HG02943 (cell line): ENCODE measurements around the gene MAP2.
"Not testable (repeated sequence)": the region's sequence is repeated elsewhere in the genome, so short reads cannot be mapped to it uniquely, and the experiment has no call there.

ENCODE experiments used
- ATAC-seq: cut with Tn5 transposase; IDR thresholded peaks from one replicate; pipeline ENCODE4 v1.9.1; 2021; ENCODE audit warnings: mild to moderate bottlenecking, low read depth, moderate library complexity; ENCODE audit not compliant: unreplicated experiment

Gene MAP2

DNA sequence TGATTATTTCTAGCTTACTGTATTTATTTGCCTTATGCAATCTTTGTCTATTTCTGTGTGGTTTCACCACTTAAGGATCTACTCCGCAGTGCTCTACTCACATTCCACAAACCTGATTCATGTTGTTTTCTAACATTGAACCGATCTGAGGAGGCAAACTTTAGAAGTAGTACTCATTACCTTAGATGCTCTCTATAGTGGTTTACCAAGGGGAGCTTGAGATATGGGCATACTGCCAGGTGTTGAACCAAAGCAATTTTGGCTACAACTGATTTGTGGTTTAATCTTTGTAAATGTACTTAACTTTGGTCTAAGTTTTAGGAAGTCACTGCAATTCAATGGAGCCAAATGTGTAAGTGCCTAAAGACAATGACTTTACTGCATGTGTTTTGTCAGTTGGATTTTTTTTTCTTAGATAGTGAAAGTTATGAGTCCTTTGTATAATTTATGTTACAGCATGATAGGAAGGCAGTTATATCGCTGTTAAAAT lies 50.1 kb downstream of the MAP2 start:
- ATAC-seq, result no peak

DNA sequence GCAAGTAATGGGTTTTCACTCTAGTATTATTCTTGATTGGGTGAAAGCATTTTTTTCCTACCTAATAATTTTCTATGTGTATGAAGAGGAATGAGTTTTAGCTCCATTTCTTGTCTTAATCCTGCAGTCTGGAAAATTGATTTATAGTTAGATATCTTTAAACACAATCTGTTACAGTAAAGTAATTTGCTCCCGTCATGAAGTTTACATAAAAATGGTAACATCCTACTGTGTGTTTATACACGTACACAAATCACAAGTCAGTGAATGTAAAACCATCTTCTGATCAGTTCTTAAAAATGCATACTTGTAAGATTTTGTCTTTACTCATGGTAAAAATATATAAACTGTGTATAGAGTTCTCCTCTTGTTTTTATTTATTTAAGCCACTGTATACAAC lies 51.1 kb downstream of the MAP2 start:
- ATAC-seq, result no peak

DNA sequence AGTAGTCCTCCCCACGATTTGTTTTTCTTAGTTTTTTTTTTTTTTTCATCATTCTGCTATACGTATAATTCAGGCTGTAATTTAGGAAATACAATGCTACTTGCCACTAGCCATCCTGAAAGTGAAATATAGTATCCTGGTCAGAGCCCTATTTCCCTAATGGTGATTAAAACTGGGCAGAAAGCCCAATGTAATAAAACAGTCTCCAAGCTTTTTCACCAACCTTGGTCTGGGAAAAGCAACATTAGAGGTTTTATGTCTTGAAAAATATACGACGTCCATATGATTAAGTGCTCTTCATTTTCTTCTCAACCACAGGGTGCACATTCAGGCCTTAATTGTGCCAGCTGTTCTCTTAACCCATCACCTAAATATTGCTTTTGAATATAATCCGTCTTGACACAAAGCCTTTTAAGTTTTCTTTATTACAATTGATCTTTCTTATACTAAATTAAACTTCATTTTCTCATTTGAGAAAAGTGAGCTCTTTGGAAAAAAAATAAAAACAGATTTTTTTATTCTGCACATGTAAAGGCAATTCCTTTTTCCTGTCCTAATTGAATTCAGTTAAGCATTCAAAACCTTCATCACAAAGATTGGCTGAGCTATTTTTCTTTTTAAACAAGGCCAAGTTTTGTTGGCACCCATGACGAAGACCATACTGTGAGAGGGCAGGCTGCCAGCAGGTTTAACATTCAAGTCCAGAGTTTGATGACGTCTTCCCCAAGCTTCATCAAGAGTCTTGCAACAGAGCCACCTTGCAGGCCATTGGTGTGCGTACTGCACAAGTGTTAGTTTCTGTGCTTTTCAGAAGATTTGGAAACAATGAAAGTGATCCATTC lies 52.7 kb downstream of the MAP2 start:
- no peak for ATAC-seq

DNA sequence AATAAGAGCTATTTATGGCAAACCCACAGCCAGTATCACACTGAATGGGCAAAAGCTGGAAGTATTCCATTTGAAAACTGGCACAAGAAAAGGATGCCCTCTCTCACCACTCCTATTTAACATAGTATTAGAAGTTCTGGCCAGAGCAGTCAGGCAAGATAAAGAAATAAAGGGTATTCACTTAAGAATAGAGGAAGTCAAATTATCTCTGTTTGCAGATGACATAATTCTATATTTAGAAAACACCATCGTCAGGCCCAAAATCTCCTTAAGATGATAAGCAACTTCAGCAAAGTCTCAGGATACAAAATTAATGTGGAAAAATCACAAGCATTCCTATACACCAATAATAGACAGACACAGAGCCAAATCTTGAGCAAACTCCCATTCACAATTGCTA lies 68.4 kb downstream of the MAP2 start:
- not testable (repeated sequence) for ATAC-seq

DNA sequence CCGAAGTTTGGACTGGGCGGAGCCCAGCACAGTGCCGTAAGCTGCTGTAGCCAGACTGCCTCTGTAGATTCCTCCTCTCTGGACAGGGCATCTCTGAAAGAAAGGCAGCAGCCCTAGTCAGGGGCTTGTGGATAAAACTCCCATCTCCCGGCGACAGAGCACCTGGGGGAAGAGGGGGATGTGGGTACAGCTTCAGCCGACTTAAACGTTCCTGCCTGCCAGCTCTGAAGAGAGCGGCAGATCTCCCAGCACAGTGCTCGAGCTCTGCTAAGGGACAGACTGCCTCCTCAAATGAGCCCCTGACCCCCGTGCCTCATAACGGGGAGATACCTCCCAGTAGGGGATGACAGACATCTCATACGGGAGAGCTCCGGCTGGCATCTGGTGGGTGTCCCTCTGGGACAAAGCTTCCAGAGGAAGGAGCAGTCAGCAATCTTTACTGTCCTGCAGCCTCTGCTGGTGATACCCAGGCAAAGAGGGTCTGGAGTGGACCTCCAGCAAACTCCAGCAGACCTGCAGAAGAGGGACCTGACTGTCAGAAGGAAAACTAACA lies 71.3 kb downstream of the MAP2 start:
- ATAC-seq, result not testable (repeated sequence)

DNA sequence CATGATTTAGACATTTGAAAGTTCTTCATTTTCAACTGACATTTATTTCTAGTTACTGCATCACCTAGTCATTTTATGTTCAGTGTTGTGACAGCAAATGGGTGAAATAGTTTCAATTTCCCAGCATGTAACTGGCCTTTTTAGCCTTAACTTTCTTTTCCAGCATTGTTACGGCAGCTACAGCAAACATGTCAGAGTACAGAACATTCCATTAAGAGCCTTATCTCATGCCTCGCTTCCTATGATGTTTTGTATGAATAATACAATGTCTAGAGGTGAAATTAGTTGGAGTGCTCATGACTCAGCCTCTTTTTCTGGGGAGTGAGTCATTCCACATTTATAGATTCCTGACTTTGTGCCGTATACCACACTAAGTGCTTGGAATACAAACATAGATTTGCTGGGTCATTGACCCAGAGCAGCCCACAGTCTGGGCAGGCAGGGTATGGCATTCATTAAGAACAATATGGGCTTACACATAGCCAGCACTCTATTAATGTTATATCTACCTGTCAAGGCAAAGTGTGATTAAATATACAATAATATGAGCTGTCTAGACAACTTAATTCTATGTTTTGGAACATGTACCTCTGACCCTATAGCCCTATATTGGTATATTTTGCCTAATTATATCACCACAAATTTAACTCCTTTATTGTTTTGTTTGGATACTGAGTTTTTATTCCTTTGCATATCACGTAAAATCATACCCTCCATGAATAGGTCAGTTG lies 72.2 kb downstream of the MAP2 start:
- ATAC-seq, result no peak

DNA sequence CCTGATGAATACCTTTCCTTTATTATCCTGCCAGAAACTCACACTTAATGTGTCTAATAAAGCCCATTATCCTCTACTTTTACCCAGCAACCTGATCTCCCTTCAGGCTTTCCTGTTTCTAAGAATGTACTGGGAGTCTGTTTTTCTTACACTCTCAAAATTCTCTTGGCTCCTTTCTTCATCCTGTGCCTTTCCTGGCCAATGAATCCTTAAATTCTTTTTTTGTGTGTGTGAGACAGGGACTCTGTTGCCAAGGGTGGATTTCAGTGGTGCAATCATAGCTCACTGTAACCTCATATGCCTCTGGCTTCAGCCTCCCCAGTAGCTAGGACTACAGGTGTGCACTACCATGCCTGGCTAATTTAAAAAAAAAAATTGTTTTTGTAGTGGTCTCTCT lies 72.7 kb downstream of the MAP2 start:
- no peak for ATAC-seq

DNA sequence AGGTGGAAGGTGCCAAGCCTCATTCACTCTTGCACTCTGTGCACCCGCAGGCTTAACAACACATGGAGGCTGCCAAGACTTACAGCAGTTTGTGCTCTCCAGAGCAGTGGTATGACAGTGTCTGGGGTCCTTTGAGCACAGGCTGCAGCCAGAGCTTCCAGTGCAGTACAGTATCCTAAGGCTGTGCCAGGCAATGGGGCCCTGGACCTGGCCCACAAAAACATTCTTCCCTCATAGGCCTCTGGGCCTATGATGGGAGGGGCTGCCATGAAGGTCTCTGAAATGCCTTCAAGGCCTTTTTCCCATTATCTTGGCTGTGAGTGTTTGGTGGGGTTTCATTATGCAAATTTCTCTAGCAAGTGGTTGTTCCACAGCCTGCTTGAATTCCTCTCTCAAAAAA lies 74.8 kb downstream of the MAP2 start:
- no peak for ATAC-seq

DNA sequence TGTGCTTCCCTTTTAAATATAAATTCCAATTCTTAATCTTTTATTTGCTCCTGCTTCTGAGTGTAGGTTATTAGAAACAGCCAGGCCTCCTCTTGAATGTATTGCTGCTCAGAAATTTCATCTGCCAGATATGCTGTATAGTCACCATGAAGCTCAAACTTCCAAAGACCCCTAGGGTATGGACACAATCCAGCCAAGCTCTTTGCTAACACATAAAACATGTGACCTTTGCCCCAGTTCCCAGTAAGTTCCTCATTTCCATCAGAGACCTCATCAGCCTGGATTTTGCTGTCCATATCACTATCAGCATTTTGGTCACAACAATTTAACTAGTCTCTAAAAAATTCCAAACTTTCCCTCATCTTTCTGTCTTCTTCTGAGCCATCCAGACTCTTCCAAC lies 75.2 kb downstream of the MAP2 start:
- ATAC-seq, result no peak

DNA sequence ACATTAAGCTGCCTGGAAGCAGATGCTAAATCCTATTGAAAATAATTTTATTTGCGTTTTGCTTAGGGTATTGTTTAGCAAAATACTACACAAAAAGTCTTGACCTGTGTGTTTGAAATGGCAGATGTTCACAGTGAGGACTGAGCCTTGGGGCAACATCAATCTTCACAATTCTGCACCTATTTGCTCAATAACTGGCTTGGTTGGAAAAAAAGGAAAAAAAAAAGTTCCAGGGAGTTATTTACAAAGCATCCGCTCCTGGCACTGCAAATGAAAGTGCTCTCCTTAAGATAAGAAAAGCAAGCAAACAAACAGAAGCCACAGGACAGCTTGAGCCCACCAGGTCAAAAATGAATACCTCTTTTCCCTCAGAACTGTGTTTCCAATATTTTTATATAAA lies 77.7 kb downstream of the MAP2 start:
- no peak for ATAC-seq

DNA sequence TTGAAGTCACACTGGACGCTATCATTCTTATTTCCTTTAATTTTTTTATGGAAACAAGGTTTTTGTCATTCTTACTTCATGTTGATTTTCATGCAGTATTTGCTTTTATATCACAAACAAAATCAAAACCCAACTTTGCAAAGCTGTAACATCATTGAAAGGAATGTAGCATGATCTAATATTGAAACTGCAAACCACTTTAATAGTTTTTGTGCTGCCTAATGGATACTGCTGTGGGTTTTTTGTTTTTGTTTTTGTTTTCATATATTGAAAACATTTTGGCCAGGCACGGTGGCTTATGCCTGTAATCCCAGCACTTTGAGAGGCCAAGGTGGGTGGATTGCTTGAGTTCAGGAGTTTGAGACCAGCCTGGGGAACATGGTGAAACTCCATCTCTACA lies 81.6 kb downstream of the MAP2 start:
- ATAC-seq, result no peak

DNA sequence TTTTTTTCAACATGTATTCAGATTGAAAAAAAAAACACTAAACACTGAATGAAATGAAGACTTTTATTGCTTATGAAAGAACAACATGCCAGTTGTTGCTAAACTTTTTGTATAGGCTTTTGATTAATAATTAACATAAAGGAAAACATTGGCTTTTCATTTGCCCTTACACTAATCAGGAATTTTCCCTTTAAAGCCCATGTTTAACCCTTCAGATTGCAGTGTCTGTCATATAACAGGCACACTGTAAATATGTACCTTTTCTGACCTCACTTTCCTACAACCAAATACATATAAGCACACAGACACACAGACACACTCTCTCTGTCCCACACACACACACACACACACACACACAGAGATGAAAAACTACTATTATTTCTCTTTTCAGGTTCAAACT lies 84.4 kb downstream of the MAP2 start:
- ATAC-seq, result no peak

DNA sequence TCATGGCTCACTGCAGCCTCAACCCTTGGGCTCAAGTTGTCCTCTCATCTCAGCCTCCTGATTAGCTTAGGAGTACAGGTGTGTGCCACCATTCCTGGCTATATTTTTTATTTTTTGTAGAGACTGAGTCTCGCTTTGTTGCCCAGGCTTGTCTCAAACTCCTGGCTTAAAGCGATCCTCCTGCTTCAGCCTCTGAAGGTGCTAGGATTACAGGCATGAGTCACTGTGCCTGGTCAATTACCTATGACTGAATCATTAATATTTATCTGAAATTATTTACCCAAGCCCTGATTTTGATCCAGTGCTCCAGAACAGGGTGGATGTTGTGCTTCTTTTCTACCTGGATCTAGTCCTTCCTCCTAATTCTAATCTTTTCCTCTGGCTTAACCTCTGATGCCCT lies 87.8 kb downstream of the MAP2 start:
- no peak for ATAC-seq

DNA sequence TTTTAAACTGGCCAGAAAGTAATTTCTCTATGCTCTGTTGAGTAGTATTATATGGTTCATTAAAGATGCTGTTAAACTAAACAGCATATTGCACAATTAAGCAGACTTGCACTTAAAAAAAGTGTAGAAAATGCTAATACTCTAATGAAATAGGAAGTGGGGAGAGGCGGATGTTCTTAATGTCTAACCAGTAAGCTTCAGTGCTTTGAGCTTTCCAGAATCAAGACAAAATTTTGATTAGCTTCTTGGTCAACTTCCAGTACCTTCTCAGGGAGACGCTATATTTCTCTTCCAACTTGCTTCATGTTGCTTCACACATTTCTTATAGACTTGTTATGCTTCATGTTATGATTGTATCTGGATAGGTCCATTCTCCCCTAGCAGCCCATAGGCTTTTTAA lies 89.1 kb downstream of the MAP2 start:
- no peak for ATAC-seq

DNA sequence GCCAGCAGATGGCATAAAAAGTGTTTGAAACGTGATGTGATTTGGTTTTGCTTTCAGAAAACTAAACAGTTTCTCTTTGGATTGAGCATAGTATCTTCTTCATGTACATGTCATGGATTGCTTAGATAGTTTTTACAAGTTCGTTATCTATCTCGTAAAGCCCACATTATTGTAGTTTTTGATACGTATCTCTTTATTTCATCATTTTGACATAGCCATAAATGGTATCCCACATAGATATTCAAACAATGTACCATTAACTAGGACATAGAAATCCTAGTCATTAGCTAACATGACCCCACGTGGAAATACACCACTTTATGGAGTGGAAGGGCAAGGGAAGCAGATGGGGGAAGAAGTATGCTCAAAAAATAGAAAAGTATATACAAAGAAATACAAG lies 93.6 kb downstream of the MAP2 start:
- ATAC-seq, result no peak

DNA sequence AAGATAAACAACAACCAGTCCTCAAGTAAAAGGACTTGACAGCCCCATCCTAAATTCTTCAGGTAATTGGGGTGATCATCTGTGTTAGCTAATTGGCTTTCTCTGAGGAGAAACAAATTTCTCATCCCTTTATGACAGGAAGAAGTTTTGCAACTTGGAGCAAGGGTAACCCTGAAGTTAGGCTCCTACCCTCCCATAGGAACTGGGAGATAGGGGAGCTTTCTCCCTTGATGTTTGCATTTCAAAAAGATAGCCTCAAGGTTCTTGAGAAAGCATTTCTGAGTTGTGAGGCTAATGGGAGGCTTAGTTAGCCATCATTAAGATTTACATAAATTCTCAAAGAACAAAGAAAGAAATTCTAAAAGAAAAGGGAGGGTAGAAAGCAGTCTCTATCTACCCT lies 95.4 kb downstream of the MAP2 start:
- ATAC-seq, result no peak

DNA sequence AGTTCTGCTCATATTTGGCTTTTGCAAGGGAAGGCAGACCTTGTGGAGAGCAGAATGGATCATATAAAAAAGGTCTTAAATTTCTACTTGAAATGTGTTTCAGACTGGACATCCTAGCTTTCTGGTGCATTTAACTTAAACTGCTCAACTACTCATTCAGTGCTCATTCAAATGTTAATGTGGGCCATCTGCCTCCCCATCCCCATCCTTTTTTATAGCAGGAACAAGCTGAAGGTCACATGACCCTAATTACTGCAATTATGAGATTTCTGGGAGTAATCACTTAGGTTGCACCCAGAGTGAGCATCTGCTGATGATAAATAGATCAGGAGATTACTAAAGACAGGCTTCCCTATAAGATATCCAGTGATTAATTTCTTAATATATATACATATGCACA lies 96.1 kb downstream of the MAP2 start:
- no peak for ATAC-seq

DNA sequence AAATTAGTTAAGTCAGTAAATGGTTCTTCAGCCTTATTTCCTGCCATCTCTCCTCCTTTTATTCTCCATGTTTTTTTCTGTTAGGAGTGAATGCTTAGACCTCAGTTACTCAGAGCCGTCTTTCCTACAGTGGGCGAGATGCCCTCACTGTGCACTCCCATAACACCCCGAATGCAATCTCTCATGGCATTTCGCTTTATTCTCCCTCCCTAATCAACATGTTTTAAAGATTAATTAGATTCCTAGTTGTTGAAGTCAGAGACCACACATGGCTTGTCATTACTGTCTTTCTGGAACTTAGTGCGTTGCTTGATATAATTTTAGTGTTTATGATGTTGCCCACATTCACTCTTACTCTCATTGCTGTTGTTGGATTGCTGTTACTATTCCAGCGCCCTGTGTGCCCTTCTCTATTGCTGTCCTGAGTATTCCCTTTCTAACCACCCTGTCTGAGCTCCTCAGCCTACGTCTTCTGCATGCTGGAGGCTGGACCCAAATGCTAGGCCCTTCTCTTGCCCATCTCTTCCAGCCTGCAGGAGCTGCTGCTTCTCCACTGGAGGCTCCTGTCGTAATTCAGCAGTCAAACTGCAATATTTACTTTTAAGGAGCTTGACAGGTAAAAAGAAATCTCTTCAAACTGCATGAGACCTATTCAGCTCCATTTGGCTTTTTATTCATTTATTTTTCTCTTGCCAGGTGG lies 99.3 kb downstream of the MAP2 start:
- no peak for ATAC-seq

DNA sequence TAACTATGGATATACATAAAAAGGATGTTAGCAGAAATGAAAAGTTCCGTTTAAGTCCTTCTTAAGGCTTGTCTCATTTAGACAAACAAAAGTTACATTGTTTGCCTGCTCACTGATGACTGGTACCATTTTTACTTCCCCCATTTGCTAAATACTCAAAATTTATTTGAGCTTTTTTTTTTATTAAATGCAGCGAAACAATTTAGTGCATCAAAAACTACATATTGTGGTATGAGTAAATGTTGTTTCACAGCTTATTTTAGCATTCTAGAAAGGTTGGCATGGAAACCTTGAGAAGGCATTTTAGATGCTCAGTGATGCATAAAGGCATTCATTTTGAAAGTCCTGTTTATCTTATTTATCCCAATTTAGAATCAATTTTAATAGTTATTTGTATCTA lies 100.0 kb downstream of the MAP2 start:
- peak; percentile 38 for ATAC-seq

DNA sequence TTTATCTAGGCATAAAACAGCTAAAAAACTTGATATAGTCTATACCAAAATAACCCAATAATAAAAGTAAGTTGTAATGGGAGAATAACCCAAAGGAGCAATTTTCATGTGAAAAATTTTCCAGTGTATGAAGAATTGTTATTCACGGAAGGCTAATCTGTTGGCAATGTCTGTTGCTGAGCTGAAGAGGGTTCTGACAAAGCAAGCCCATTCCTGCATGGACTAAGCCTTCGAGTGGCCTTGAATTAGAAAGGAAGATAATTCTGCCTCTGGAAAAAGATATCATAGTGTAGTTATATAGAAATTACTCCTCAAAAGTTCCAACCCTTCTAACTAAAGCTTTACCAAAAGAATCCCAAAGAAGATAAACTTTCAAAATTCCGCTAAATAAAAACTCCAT lies 101.5 kb downstream of the MAP2 start:
- no peak for ATAC-seq

DNA sequence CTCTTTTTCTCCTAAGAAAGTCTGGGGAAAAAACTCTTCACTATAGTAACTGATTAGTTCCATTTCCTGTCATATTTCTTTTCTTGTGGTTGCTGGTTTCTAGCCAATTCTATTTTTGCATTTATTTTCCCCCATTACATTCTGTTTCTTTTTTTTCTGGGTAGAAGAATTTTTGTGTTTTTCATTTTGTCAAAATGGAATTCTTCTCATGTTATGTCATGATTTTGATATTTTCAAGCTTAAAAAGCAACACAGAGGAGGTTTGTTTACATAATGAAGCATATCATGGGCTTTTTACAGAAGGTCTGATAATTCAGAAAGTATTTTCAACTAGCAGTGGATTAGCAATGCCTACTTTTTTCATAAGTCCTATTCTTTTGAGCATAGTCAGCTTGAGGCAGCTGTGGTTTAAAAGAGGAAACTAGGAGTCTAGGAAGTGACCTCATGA lies 102.0 kb downstream of the MAP2 start:
- no peak for ATAC-seq
